Fibroblast of the aortic adventitia (primary cell): ENCODE measurements around the gene AFTPH. TPM values are rescaled to one million over a fixed set of nuclear protein-coding genes. Genes with fewer than 3 reads are reported as not detected.

Experiments used
- DNase-seq: peaks from one replicate; pipeline ENCODE4 v3.0.0-alpha.2; 2010; ENCODE audit warnings: low read depth
- H3K4me3 ChIP-seq: 2 replicates; pipeline ENCODE4 v1.5.1; 2011; ENCODE audit warnings: low read depth, mild to moderate bottlenecking, control low read depth, low read length, moderate library complexity
- total RNA-seq: library from RNA; depleted of rRNA; stranded (reverse); fragments of >200 nt; gene quantifications from 2 replicates; pipeline ENCODE4 v1.2.3, GENCODE V29; 2012; ENCODE audit warnings: low replicate concordance
- TF ChIP-seq, protein P1 (sequence below): IDR thresholded peaks from 2 replicates; pipeline ENCODE4 v1.5.1; 2011; ENCODE audit warnings: mild to moderate bottlenecking, low read length, control low read depth, inconsistent platforms; ENCODE audit not compliant: insufficient read depth

The AFTPH gene
- total RNA-seq, 1 donor, result 23.6 TPM

DNA sequence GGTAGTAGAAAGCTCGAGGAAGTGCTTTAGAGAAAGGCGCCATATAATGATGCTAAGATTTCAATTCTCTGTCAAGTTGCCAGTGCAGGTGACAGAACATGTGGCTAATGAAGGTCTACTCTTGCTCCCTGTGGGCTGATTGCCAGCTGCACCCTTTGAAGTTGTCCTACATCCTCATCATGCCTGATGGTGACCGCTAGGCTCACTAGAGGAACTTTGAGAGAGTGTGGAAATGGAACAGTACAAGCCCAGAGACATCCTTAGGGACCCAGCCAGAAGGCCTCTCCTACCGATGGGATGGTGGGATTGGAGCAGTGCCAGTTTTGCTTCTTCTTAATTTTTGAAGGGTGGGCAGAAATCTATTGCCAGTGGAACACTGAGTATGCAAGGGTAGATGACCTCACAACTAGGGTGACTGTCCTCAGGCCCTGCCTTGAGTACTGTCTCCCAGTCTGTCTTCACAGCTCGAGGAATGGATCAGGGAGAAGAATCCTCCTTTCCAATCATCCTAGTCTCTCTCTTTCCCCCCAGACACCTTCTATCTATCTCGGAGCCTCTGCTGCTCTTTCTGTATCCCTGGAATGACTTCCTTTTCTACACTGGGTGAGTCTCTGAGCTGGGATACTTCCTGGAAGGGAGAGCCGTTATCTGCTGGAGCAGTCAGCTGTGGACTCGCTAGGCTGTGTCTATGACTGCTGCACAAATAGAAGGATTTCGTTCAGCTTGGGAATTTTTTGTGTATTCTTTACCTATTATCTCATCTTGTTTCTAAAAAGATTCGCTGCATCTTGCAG is 36.7 kb upstream of the AFTPH start:
- H3K4me3 ChIP-seq, result no peak overlapping the region
- TF ChIP-seq, protein P1, sequence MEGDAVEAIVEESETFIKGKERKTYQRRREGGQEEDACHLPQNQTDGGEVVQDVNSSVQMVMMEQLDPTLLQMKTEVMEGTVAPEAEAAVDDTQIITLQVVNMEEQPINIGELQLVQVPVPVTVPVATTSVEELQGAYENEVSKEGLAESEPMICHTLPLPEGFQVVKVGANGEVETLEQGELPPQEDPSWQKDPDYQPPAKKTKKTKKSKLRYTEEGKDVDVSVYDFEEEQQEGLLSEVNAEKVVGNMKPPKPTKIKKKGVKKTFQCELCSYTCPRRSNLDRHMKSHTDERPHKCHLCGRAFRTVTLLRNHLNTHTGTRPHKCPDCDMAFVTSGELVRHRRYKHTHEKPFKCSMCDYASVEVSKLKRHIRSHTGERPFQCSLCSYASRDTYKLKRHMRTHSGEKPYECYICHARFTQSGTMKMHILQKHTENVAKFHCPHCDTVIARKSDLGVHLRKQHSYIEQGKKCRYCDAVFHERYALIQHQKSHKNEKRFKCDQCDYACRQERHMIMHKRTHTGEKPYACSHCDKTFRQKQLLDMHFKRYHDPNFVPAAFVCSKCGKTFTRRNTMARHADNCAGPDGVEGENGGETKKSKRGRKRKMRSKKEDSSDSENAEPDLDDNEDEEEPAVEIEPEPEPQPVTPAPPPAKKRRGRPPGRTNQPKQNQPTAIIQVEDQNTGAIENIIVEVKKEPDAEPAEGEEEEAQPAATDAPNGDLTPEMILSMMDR, result peak; percentile 1
- DNase-seq, result no peak

DNA sequence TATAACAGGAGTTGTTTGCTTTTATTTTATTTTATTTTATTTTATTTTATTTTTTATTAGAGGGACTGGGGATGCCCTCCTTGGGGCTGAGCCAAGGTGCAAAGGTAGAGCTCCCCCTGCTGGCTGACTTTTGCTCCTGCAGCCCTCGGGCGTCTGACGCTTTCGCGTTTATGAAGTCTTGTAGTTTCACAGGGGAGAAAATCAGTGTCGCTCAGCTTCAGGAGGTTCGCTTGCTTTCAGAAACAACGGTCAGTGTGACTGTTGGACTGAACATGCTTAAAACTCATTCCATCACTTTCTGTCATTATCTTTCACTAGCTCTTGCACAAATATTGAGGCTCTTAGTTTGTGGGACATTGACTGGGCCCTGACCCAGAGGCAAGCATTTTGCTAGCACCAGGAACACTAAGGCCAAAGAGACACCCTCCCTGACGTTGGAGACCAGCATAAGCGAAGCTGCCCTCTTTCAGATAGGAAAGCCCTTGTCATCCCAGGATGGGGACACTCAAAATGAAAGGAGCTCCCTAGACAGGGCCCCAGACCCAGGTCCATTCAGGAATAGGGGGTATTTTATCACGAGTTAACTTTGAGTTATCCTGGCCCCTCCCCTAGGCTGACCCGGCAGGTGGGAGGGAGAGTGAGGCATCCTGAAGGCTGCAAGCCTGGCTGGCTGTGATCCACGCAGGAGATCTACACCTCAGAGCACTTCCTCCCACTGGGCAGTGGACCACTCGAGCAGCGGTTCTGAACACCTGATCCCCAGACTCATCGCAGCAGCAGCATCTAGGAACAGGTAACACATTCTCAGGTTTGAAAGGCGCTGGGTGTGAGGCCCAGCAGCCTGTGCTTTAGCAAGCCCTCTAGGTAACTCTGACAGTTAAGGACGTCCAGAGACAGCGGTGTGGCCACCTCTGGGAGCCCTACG is 35.8 kb upstream of the AFTPH start:
- DNase-seq, result peak; percentile 65

DNA sequence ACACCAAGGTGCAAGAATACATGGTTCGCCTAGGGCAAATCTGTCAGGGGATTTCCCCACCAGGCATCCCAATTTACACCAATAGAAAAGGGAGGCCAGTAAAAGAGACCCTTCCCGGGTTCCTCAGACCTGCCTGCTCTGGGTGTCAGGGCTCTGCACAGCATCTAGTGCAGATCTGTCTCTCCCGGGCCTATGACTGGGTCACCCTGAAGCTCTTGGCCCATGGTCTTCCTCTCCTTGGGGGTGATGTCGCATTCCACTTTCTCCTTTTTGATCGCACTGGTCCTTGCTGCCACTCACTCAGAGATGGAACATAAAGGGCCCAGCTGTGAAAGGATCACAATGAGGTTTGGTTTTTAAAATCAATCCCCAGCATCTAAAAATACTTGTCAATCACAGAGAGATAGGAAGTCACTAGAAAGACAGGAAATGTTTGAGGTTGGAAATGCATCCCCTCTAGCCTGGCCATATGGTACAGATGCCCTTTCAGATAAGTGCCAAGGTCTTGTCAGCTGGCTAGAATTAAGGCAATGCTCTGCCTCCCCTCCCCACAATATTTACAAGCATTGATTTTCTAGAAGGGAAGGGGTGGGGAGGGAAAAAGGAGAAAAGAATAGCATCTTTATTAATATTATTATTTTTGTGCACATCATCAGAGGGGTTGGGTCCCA is 34.9 kb upstream of the AFTPH start:
- H3K4me3 ChIP-seq, result no peak overlapping the region
- DNase-seq, result no peak
- TF ChIP-seq, protein P1, result no peak

More for the DNA sequence above, 35.8 kb upstream of the AFTPH start:
- H3K4me3 ChIP-seq, result no peak overlapping the region
- TF ChIP-seq, protein P1, result peak; percentile 90

DNA sequence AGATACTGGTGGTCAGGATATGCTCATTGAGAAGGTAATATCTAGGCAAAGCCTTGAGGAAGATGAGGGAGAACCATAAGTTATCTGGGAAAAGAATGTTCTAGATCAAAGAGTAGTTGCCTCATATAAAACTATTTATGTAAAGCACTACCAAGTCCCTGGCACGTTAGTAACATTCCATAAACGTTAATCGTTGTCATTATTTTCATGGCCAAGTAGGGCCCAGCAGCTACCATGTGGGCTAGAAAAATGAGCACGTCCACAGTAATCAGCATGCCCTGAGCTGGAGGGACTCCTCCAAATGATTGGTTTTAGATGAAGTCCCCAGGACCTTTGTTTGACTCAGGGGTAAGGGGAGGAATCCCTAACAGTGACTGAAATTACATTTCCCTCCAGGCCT is 32.7 kb upstream of the AFTPH start:
- peak; percentile 50 for DNase-seq
- TF ChIP-seq, protein P1, result no peak
- H3K4me3 ChIP-seq, result no peak overlapping the region

DNA sequence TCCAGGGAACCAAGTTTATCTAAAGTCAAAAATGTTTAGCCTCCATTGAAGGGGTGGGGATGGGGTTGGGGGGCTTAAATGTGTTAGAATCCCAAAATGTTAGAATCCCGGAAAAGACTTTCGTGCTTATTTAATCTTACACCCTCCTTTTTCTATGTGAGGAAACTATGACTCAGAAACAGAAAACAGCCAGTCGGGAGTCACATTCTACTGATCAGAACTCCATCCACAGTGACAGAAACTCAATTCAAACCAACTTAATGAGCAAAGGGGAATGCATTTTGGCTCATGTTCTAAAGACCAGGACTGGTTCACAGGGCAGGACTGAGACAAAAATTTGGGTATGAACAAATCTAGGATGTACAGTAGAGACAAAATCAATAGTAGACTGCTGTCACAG is 31.9 kb upstream of the AFTPH start:
- no peak for DNase-seq
- no peak overlapping the region for H3K4me3 ChIP-seq
- TF ChIP-seq, protein P1, result no peak

DNA sequence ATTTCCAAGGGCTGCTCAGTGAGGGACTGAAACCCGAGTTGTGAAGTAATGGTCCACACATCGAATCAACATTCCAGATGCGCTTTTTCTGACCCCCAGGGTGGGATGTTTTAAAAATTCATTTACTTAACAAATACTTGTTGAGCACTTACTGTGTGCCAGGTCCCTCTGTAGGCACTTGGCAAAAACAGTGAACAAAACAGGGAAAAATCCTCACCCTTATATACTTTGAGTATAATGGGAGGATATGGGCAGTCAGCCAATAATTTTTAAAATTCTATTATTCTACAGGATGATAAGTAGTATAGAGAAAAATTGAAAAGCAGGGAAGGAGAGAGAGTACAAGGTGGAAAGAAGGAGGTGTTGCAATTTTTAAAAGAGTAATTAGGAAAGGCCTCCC is 31.3 kb upstream of the AFTPH start:
- no peak for DNase-seq
- H3K4me3 ChIP-seq, result no peak overlapping the region
- TF ChIP-seq, protein P1, result no peak
